ENCODE data around the gene RAB21.

DNA sequence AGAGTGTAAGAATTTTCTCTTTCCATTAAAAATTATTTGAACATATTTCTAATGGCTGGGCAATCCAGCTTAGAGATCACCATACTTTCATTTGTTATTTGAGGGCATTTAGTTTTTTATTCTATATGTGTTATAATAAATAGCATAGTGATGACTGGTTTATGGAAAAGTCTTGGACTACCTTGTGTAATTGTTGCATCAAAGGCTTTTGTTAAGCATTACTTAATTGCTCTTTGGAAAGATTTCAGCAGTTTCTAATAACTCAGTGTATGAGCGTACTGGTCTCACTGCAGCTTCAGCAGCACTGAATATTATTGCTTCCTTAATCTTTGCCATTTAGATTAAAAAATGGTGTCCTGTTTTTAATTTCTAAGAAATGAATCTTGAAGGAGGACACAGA lies 46.0 kb upstream of the RAB21 start:
- TF ChIP-seq, protein P1, sequence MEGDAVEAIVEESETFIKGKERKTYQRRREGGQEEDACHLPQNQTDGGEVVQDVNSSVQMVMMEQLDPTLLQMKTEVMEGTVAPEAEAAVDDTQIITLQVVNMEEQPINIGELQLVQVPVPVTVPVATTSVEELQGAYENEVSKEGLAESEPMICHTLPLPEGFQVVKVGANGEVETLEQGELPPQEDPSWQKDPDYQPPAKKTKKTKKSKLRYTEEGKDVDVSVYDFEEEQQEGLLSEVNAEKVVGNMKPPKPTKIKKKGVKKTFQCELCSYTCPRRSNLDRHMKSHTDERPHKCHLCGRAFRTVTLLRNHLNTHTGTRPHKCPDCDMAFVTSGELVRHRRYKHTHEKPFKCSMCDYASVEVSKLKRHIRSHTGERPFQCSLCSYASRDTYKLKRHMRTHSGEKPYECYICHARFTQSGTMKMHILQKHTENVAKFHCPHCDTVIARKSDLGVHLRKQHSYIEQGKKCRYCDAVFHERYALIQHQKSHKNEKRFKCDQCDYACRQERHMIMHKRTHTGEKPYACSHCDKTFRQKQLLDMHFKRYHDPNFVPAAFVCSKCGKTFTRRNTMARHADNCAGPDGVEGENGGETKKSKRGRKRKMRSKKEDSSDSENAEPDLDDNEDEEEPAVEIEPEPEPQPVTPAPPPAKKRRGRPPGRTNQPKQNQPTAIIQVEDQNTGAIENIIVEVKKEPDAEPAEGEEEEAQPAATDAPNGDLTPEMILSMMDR (IDR thresholded peaks at IDR 0.05), result no peak
- TF ChIP-seq POLR2A (IDR thresholded peaks at IDR 0.05; ENCODE audit: low read depth), result no peak
- TF ChIP-seq EP300 (IDR thresholded peaks at IDR 0.05), result no peak
